Frontal cortex (tissue), 4 donors: ENCODE data around the gene WAPL. TPM values are rescaled to one million over a fixed set of nuclear protein-coding genes. Genes with fewer than 3 reads are reported as not detected.

Source experiments
- DNase-seq, 2 donors: peaks; one replicate each; pipeline ENCODE4 v3.0.0; 2012; ENCODE audit warnings: low spot score in 2 of 2
- FAIRE-seq: peaks from 2 replicates; lab custom pipeline; 2012; peaks lifted over from hg19 to GRCh38; lab: Jason Lieb, UNC
- total RNA-seq: library from RNA; depleted of rRNA; stranded (reverse); fragments of >200 nt; gene quantifications from one replicate; pipeline ENCODE4 v1.2.3, GENCODE V29; 2014
- donor health status: control.
- donor health status: control.
- donor health status: control.

WAPL gene
- total RNA-seq, 1 donor from 2014 or later: 76.2 TPM

GRCh38 chr10:86415583-86415982 is 106.0 kb downstream of the WAPL start:
- DNase-seq: no peak
- no peak for FAIRE-seq

GRCh38 chr10:86415116-86415515 is 106.5 kb downstream of the WAPL start:
- DNase-seq: no peak
- FAIRE-seq: no peak

GRCh38 chr10:86413046-86413728 is 108.4 kb downstream of the WAPL start:
- DNase-seq (no peak), FAIRE-seq (no peak)

- DNase-seq (no peak), FAIRE-seq (no peak)
Observed at GRCh38 chr10:86411852-86412560, 109.6 kb downstream of the WAPL start.

GRCh38 chr10:86411281-86411841 is 110.2 kb downstream of the WAPL start:
- FAIRE-seq (no peak), DNase-seq (no peak)

GRCh38 chr10:86410542-86411124 is 111.0 kb downstream of the WAPL start:
- no peak for DNase-seq
- FAIRE-seq: no peak

GRCh38 chr10:86409183-86409582 is 112.4 kb downstream of the WAPL start:
- FAIRE-seq (no peak), DNase-seq (no peak)

GRCh38 chr10:86403183-86403797 is 118.3 kb downstream of the WAPL start:
- DNase-seq (no peak), FAIRE-seq (no peak)

- FAIRE-seq: no peak
- DNase-seq: no peak
Observed at GRCh38 chr10:86402283-86402941, 119.2 kb downstream of the WAPL start.

GRCh38 chr10:86401588-86402282 is 119.9 kb downstream of the WAPL start:
- DNase-seq (no peak), FAIRE-seq (no peak)

GRCh38 chr10:86400705-86401587 is 120.6 kb downstream of the WAPL start:
- FAIRE-seq: no peak

GRCh38 chr10:86399879-86400704 is 121.5 kb downstream of the WAPL start:
- FAIRE-seq (no peak), DNase-seq (peak; percentile 87 to 89)

More at GRCh38 chr10:86400705-86401587, 120.6 kb downstream of the WAPL start:
- DNase-seq: no peak

- DNase-seq (no peak), FAIRE-seq (no peak)
Observed at GRCh38 chr10:86399514-86399878, 122.1 kb downstream of the WAPL start.

- DNase-seq: no peak
- no peak for FAIRE-seq
Observed at GRCh38 chr10:86397120-86397519, 124.5 kb downstream of the WAPL start.

GRCh38 chr10:86393862-86394455 is 127.6 kb downstream of the WAPL start:
- no peak for FAIRE-seq
- peak in 1 of 2 donors; percentile 8 for DNase-seq

GRCh38 chr10:86393362-86393761 is 128.2 kb downstream of the WAPL start:
- FAIRE-seq: no peak

GRCh38 chr10:86392723-86393094 is 128.9 kb downstream of the WAPL start:
- FAIRE-seq (no peak), DNase-seq (no peak)

More at GRCh38 chr10:86393362-86393761, 128.2 kb downstream of the WAPL start:
- DNase-seq: no peak
